Nephron progenitor cell (in vitro differentiated cells): Measurements from ENCODE around the gene SEL1L3.

ENCODE experiments used
- DNase-seq: peaks from one replicate; pipeline ENCODE4 v3.0.0; 2021
- H3K27ac Mint-ChIP-seq: 2 replicates; pipeline ENCODE4 v1.8.0; 2021; ENCODE audit warnings: mild to moderate bottlenecking, moderate library complexity, mixed read lengths
- H3K27me3 Mint-ChIP-seq: 2 replicates; pipeline ENCODE4 v1.8.0; 2021; ENCODE audit warnings: mild to moderate bottlenecking, low read depth, mixed read lengths; ENCODE audit not compliant: poor library complexity
- H3K36me3 Mint-ChIP-seq: 2 replicates; pipeline ENCODE4 v1.8.0; 2021; ENCODE audit warnings: low read depth, mixed read lengths
- H3K4me1 Mint-ChIP-seq: 2 replicates; pipeline ENCODE4 v1.8.0; 2021; ENCODE audit warnings: mixed read lengths
- H3K4me3 Mint-ChIP-seq: 2 replicates; pipeline ENCODE4 v1.8.0; 2021; ENCODE audit warnings: mild to moderate bottlenecking, moderate library complexity, mixed read lengths
- H3K9me3 Mint-ChIP-seq: 2 replicates; pipeline ENCODE4 v1.8.0; 2021; ENCODE audit warnings: mild to moderate bottlenecking, moderate library complexity, mixed read lengths
- CTCF ChIP-seq: fragments of 200-600 bp; sonication (generic); IDR thresholded peaks from 2 replicates; pipeline ENCODE4 v1.5.0; 2021; ENCODE audit warnings: antibody characterized with exemption

The SEL1L3 gene

GRCh38 chr4:25767877-25768725 lies 94.7 kb downstream of the SEL1L3 start:
- Mint-ChIP-seq H3K9me3 (no peaks in the 10 kb centered on the region), H3K27ac (no peak overlapping the region), H3K4me1 (no peaks in the 10 kb centered on the region), H3K27me3 (peaks cover 7% of the 10 kb centered on the region), H3K36me3 (peaks cover 4% of the 10 kb centered on the region), H3K4me3 (no peak overlapping the region)
- peak; percentile 87 for TF ChIP-seq CTCF
- DNase-seq: peak; percentile 62

- Mint-ChIP-seq H3K4me3 (no peak overlapping the region), H3K27ac (no peak overlapping the region), H3K27me3 (peaks cover 7% of the 10 kb centered on the region), H3K4me1 (peaks cover 10% of the 10 kb centered on the region), H3K9me3 (peaks cover 3% of the 10 kb centered on the region), H3K36me3 (peaks cover 4% of the 10 kb centered on the region)
- DNase-seq: no peak
- TF ChIP-seq CTCF: no peak
Measured at GRCh38 chr4:25760518-25761157, 102.2 kb downstream of the SEL1L3 start.

GRCh38 chr4:25760048-25760447 lies 102.7 kb downstream of the SEL1L3 start:
- peaks cover 7% of the 10 kb centered on the region for H3K27me3 Mint-ChIP-seq

GRCh38 chr4:25759101-25759500 lies 103.7 kb downstream of the SEL1L3 start:
- Mint-ChIP-seq H3K9me3 (peaks cover 3% of the 10 kb centered on the region), H3K27me3 (peaks cover 7% of the 10 kb centered on the region), H3K36me3 (no peaks in the 10 kb centered on the region), H3K4me3 (no peak overlapping the region), H3K4me1 (peaks cover 10% of the 10 kb centered on the region), H3K27ac (no peak overlapping the region)
- DNase-seq: no peak
- TF ChIP-seq CTCF: no peak

More at GRCh38 chr4:25760048-25760447, 102.7 kb downstream of the SEL1L3 start:
- Mint-ChIP-seq H3K9me3 (peaks cover 3% of the 10 kb centered on the region), H3K27ac (no peak overlapping the region), H3K4me1 (peaks cover 10% of the 10 kb centered on the region), H3K36me3 (peaks cover 4% of the 10 kb centered on the region), H3K4me3 (no peak overlapping the region)
- no peak for DNase-seq
- TF ChIP-seq CTCF: no peak

- DNase-seq: no peak
- Mint-ChIP-seq H3K27me3 (peaks cover 3% of the 10 kb centered on the region), H3K9me3 (peaks cover 3% of the 10 kb centered on the region), H3K4me1 (peaks cover 10% of the 10 kb centered on the region), H3K36me3 (no peaks in the 10 kb centered on the region), H3K4me3 (no peak overlapping the region), H3K27ac (no peak overlapping the region)
- no peak for TF ChIP-seq CTCF
Measured at GRCh38 chr4:25757452-25757851, 105.3 kb downstream of the SEL1L3 start.
